Left hindlimb (tissue), 1 donor: ENCODE measurements around the gene SLAMF9.
A peak's percentile ranks its signal among the peaks of the same experiment; 100 is the strongest.

ENCODE experiments used
- DNase-seq: peaks from one replicate; pipeline ENCODE4 v3.0.0-alpha.2; 2018

The SLAMF9 gene

GRCh38 chr1:159974350-159974965, 20.4 kb upstream of the SLAMF9 start:
- no peak for DNase-seq

DNA sequence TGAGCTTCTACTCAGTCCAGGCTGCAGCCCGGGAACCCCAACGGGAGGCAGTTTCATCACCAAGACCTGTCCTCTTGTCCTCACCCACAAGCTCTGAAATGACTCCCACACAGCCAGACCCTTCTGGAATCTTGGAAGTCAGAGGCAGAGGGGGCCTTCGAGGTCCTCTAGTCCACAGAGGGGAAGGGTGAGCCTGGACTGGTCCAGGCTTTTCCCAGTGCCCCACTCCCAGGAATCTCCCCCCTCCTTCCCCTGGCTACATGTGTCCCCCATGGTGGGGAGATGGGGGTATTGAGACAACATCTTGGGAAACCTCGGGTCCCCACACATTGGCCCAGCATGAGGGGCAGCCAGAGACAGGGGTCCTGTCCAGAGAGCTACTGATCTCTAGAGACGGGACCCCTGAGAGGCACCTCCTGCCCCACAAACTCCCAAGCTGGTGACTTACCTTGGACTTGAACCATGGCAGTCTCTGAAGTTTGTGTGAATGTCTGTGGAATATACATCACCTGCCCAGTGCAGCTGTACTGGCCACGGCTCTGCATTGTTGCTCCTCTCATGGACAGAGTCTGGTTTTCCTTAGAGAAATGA, 19.4 kb upstream of the SLAMF9 start:
- no peak for DNase-seq

DNA sequence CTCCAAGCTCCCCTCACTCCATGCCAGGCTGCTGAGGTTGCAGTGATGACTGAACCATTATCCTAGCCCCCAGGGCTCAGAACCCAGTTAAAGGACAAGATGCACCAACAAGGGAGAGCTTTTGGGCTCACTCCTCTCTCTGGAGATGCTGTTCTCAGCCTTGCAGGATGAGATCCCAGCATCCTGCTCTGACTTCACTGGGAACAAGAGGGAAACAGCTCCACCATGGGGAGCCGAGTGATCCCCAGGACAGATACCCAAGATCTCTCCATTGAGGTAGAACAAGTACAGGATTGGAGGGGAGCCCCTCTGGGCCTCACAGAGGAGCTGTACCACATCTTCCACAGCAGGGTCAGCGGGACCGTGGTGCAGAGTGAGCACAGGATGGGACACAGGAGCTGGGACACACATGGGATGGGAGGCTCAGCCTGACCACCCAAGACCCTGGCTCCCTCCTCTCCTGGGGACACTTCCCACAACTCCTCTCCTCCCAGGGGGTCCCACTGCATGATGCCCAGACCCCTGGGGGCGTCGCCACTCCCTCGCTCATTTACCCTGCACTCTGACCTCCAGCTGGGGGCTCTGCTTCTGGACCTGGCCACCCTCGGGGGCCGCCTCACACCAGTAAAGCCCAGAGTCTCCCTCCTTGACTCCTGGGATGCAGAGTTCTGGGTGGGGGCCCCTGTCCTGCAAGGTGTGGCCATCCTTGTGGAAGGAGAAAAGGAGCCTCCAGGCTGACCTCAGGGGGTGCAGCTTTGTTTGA, 18.6 kb upstream of the SLAMF9 start:
- DNase-seq: no peak

DNA sequence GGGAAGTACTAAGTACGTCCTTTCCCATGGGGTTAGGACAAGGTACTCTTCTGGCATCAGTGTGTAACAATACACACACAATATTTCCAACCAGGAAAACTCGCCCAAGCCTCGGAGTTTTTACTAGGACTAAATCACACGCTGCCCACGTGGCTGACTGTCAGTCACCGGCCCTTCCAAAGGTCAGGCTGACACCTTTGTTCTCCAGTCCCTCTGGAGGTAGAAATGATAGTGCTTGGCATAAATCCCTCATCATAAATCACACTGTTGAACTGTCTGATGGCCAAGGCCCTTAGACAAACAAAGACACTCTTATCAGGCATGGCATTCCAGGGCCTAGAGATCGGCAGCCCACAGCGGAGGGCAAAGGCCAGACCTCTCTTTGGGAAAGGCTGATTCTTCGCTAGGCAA, 16.9 kb upstream of the SLAMF9 start:
- DNase-seq: no peak

GRCh38 chr1:159968901-159969300, 14.9 kb upstream of the SLAMF9 start:
- DNase-seq: no peak

GRCh38 chr1:159965263-159965662, 11.2 kb upstream of the SLAMF9 start:
- DNase-seq: no peak

DNA sequence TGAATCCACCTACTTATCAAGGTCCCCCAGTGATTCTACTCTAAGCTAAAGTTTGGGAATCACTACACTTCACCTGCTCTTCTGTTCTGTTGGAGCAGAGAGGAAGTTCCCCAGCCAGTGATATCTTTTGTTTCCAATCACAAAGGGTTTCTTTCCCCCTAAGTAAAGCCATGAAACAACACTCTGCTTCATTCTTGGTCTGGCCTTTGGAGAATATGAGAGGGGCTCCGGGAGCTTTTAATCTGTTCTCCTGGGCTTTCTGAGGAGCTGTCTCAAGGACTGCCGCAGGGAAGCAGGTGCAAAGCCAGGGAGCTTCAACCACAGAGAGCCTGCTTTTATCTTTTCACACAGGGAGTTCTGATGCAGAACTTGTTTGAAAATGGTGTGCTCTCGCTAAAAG, 10.1 kb upstream of the SLAMF9 start:
- no peak for DNase-seq

GRCh38 chr1:159962176-159962575, 8.1 kb upstream of the SLAMF9 start:
- no peak for DNase-seq

GRCh38 chr1:159961636-159962035, 7.6 kb upstream of the SLAMF9 start:
- DNase-seq: no peak

DNA sequence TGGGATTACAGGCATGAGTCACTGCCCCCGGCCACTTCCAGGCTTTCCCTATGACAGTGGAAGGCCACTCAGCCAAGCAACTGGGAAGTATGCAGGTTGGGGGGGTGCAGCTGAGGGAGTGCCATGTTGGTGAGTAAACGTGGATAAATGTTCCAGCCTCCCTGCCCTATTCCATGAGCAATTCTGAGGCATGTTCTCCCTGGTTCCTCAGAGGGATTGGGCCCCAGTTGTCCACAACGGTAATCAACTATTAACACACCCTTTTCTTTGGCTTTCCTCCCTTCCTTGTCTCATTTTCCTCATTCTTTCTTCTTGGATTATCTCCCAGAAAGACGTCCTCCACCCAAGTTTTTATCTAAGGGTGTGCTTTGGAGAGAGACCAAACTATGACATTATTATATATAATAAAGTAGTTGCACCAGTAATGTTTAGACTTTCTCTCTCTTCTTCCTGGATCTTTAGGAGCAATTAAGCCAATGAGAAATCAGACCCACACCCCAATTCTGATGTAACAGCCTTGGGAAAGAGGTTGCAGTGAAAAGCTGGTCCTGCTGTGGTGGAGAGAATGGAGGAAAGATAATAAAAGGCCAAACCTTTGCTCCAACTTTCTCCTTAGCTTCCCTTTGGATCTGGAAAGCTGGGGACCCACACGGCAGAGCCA, 6.8 kb upstream of the SLAMF9 start:
- peak; percentile 54 for DNase-seq

DNA sequence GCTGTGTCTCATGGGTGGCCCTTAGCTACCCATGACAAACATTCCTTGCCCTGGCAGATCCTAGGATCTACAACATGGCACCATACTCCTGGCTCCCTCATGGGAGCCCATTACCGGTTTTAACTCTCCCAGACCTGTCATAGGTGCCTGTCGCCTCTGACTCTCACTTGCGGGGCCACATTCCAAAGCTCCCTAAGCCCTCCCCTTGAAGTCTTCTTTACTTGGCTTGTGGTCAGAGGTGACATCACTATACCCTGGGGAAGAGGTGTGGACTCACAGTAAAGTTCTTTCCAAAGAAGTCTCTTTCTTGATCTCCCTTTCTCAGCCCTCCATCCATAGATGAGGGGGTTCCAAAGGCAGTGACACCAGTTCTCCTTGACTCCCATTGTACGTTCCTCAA, 5.4 kb upstream of the SLAMF9 start:
- DNase-seq: no peak

DNA sequence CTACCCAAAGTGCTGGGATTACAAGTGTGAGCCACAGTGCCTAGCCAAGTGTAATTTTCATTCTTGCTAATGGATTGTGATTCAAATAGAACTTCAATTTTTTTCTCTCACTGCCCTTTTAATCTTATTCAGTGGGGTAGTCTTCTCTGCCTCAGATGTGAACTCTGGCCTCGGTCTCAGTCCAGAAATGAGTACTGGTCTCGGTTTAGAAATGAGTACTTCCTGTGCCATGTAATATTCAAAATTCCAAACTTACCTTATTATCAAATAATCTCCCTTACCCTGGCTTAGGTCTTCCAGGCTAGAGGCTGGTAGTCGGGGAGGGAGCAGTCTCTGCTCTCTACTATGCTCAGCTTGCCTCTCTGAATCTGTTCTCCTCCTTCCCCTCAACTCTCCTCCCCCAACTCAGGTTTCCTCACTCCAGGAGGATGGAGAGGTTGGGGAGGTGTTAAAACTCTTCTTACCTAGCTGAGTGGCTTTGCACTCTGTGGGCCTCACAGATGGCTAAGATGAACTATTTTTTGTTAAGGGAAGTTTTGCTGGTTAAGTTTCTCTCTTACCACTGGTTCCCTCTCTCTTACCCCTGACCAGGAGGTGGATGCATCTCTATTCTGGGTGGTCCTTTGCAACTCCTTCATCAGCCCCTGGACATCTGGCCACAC, 4.8 kb upstream of the SLAMF9 start:
- DNase-seq: no peak

DNA sequence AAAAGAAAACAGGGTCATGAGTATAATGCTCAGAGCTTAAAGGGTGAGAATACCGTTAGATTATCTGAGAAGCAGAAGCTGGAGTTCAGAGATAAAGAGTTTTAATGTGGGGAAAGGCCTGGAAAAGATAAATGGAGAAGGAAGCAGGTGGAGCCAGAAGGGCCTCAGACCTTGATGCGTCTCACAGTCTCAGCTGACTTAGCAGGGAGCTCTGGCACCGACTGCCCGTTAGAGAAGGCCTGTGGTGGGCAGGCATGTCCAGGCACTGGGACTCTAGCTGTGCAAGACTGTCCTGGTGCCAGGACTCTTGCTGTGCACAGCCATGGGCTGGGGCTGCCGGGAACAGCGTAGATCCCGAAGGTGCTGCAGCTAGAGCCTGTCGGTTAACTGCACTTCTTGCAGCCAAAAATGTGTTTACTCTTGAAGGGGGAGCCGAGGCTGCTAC, 3.8 kb upstream of the SLAMF9 start:
- DNase-seq: no peak

- DNase-seq: no peak
These were observed 1.4 kb upstream of the SLAMF9 start for GRCh38 chr1:159955456-159955855.

GRCh38 chr1:159952932-159953331, 1.1 kb downstream of the SLAMF9 start:
- DNase-seq: no peak

DNA sequence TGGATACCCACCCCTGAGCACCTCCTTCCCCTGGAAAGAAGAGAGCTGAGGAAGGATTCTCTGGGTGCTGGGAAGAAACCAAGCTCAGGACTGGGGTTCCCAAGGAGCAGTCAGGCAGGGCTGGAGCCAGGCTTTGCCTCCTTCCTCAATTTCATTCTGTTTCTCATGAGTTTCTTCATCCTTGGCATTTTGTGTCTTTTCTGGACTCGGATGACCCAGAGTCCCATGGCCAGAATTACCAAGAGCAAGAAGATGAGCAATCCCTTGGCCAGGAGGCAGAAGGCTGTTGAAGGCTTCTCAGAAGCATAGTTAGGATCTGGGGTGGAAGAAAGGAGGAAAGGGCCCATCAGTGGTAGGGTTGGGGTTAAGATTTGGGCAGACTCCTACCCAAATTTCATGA, 2.5 kb downstream of the SLAMF9 start:
- DNase-seq: no peak

DNA sequence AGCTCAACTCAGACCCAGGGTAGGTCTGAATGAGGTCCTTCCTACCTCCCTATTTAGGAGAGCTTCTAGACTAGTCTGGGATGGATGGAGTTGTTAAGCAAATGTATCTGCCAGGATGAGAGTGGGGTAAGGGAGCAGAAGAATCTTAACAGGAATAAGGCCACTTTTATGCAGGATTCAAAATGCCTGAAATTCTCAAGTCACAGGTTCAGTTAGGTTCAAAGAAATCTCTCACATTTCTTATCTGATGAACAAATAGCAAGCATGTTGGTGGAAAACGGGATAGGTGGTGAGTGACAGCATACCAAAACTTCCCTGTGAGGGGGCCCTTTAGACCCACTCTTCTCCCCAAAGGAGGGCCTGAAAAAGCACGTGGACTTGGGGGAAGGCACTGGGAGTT, 3.0 kb downstream of the SLAMF9 start:
- no peak for DNase-seq

- no peak for DNase-seq
These were observed 4.1 kb downstream of the SLAMF9 start for GRCh38 chr1:159949981-159950381.

DNA sequence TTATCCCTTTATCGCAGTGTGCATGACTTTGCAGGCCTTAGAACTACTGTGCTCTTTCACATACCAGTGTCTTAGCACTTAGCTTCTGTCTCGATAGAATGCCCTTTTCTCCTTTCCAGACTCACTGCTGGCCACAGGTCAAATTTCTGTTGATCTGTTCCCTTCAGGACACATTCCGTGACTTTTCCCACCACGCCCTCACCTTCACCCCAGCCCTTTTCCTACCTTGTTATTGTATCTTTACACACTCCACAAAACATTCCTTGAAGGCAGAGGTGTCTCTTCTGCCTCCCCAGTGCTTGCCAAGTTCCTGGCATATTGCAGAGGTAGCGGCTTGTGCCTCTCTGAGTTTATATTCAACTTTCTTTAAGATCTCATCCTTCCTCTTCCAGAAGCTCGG, 4.9 kb downstream of the SLAMF9 start:
- no peak for DNase-seq

DNA sequence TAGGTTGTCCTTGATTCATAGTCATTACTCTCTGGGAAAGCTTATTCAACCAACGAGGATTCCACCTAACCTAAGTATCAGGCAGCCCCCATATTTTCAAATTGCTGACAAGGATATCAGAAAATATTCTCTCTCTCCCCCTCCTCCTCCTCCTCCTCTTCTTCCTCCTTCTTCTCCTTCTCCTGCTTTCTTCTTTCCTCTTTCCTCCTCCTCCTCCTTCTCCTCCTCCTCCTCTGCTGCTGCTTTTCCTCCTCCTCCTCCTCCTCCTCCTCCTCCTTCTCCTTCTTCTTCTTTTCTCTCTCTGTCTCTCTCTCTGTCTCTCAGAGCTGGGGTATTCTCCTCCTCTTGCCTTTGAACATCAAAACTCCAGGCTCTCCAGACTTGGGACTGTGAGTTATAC, 6.1 kb downstream of the SLAMF9 start:
- DNase-seq: no peak

DNA sequence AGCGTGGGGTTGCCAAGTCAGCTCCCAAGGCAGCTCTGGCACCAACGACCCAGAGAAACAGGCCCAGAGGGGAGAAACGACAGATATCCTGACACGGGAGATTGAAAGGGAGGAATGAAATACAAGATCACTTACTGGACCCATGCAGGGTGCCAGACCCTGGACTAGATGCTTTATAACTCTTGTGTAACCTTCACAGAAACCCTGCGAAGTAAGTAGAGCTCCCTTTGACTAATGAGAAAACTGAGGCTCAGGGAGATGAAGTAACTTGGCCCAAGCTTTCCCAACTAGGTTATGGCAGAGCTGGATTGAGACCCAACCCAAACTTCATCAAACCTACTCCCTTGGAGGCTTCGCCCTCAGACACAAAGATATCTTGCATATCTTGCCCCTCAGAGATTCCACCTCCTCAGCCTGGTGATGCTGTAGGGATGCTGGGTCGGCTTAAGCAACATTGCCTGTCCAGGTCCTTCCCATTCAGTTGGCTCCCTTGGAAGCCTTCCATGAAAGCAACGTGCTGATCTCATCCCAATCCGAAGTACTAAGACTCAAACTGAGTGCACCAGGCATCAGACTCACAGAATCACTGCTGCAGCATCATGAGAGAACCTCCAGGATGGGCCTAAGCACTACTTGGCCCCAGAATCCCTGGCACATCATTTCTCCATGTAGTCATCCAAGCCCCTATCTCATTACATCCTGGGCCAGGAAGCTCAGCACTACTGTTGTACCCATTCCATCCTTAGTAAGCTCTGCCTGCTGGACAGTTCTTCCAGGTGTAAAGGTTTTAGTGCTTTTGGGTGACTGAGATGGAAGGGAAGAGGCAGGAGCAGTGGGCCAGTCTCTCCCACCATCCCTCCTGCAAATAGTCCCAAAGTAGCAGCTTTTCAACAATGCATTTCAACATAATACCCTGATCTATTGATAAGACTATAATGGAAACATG, 7.5 kb downstream of the SLAMF9 start:
- no peak for DNase-seq
